Measurements from ENCODE around the gene SORL1-AS1.

The SORL1-AS1 gene

GRCh38 chr11:121426476-121427399 lies 26.0 kb downstream of the SORL1-AS1 start:
- H3K4me3 ChIP-seq (ENCODE audit: low read depth, low read length) = peak overlapping the region; percentile 55
- TF ChIP-seq CTCF (IDR thresholded peaks at IDR 0.05; ENCODE audit: low read depth, low read length) = no peak; the same call in 1 of the 2 replicates
- no peaks in the 10 kb centered on the region for H3K4me1 ChIP-seq
- no peaks in the 10 kb centered on the region for H3K36me3 ChIP-seq
- peak; percentile 59 for DNase-seq
- no peaks in the 10 kb centered on the region for H3K27me3 ChIP-seq
- H3K9me3 ChIP-seq = no peaks in the 10 kb centered on the region

- H3K4me3 ChIP-seq (ENCODE audit: low read depth, low read length) = no peak overlapping the region
- no peaks in the 10 kb centered on the region for H3K27me3 ChIP-seq
- H3K9me3 ChIP-seq = no peaks in the 10 kb centered on the region
- no peaks in the 10 kb centered on the region for H3K36me3 ChIP-seq
- no peaks in the 10 kb centered on the region for H3K4me1 ChIP-seq
- DNase-seq = no peak
- TF ChIP-seq CTCF (IDR thresholded peaks at IDR 0.05; ENCODE audit: low read depth, low read length) = no peak
Measured at GRCh38 chr11:121425828-121426227, 26.9 kb downstream of the SORL1-AS1 start.

GRCh38 chr11:121422675-121423074 lies 30.1 kb downstream of the SORL1-AS1 start:
- no peak for TF ChIP-seq CTCF (IDR thresholded peaks at IDR 0.05; ENCODE audit: low read depth, low read length)
- H3K4me3 ChIP-seq (ENCODE audit: low read depth, low read length) = no peak overlapping the region
- H3K27me3 ChIP-seq = no peaks in the 10 kb centered on the region
- H3K9me3 ChIP-seq = no peaks in the 10 kb centered on the region
- no peak for DNase-seq
- H3K4me1 ChIP-seq = no peaks in the 10 kb centered on the region
- no peaks in the 10 kb centered on the region for H3K36me3 ChIP-seq

- Histone ChIP-seq H3K9me3 (no peaks in the 10 kb centered on the region), H3K27me3 (no peaks in the 10 kb centered on the region), H3K36me3 (no peaks in the 10 kb centered on the region), H3K4me3 (ENCODE audit: low read depth, low read length) (no peak overlapping the region), H3K4me1 (no peaks in the 10 kb centered on the region)
- no peak for TF ChIP-seq CTCF (IDR thresholded peaks at IDR 0.05; ENCODE audit: low read depth, low read length)
- no peak for DNase-seq
Measured at GRCh38 chr11:121421149-121421901, 31.4 kb downstream of the SORL1-AS1 start.

GRCh38 chr11:121420398-121420797 lies 32.4 kb downstream of the SORL1-AS1 start:
- no peaks in the 10 kb centered on the region for H3K27me3 ChIP-seq
- TF ChIP-seq CTCF (IDR thresholded peaks at IDR 0.05; ENCODE audit: low read depth, low read length) = no peak
- H3K4me1 ChIP-seq = no peaks in the 10 kb centered on the region
- DNase-seq = no peak
- no peak overlapping the region for H3K4me3 ChIP-seq (ENCODE audit: low read depth, low read length)
- H3K9me3 ChIP-seq = no peaks in the 10 kb centered on the region
- no peaks in the 10 kb centered on the region for H3K36me3 ChIP-seq
